GM12878 (cell line): ENCODE measurements around the gene AKT1S1. TPM values are rescaled to one million over a fixed set of nuclear protein-coding genes. Genes with fewer than 3 reads are reported as not detected.

ENCODE experiments used
- ATAC-seq: fragments of 200-7000 bp; cut with Tn5 transposase; 3 replicates; pipeline ENCODE4 v1.9.1; 2020; ENCODE audit warnings: mild to moderate bottlenecking, moderate library complexity
- BruUV-seq: library from RNA; stranded (reverse); fragments of 400-500 nt; replicated peaks from 2 replicates; lab custom pipeline; 2021; lab: Mats Ljungman, UMichigan
- CTCF ChIA-PET: fragments of 300-600 bp; sonication (Branson Sonifier 250); formaldehyde crosslinking; extraction: SDS; loops from one replicate; lab custom pipeline; 2021; ENCODE audit warnings: inconsistent platforms; lab: Yijun Ruan, JAX
- POLR2A ChIA-PET: fragments of 350-600 bp; formaldehyde crosslinking; extraction: SDS; loops from one replicate; lab custom pipeline; 2021; ENCODE audit warnings: inconsistent platforms; lab: Charles Lee
- RAD21 ChIA-PET: fragments of 300-600 bp; sonication (Branson Sonifier 250); formaldehyde crosslinking; loops from one replicate; lab custom pipeline; 2023; ENCODE audit warnings: antibody characterized with exemption; ENCODE audit not compliant: unreplicated experiment; lab: Charles Lee
- SMC1A ChIA-PET: fragments of 300-600 bp; sonication (Branson Sonifier 250); formaldehyde crosslinking; loops from one replicate; lab custom pipeline; 2023; ENCODE audit not compliant: unreplicated experiment, uncharacterized antibody; lab: Charles Lee
- DNase-seq: peaks from one replicate; pipeline ENCODE4 v3.0.0-alpha.2; 2011; ENCODE audit warnings: low read depth, low spot score
- FAIRE-seq: peaks from 3 replicates; lab custom pipeline; 2011; peaks lifted over from hg19 to GRCh38; lab: Jason Lieb, UNC
- H2AFZ ChIP-seq: 2 replicates; pipeline ENCODE4 v1.6.0; 2011; ENCODE audit warnings: low read depth, low read length, control low read depth; ENCODE audit not compliant: control insufficient read depth
- H3K27ac ChIP-seq: 2 replicates; pipeline ENCODE4 v1.5.1; 2011; ENCODE audit warnings: control low read depth; ENCODE audit not compliant: control insufficient read depth, insufficient read depth
- H3K27me3 ChIP-seq, 2 experiments: replicated peaks in 1 of 2; 2 replicates each; pipeline versions ENCODE4 v1.6.0 to v1.6.1; 2011; ENCODE audit warnings: low read length in 1 of 2; ENCODE audit not compliant: control insufficient read depth in 2 of 2, insufficient read depth in 2 of 2
- H3K36me3 ChIP-seq, 2 experiments: 2 replicates each; pipeline ENCODE4 v1.5.1; 2011; ENCODE audit warnings: low read length in 1 of 2; ENCODE audit not compliant: control insufficient read depth in 2 of 2, insufficient read depth in 2 of 2
- H3K4me1 ChIP-seq: 2 replicates; pipeline ENCODE4 v1.6.1; 2011; ENCODE audit warnings: mild to moderate bottlenecking, low read length, moderate library complexity, mixed read lengths; ENCODE audit not compliant: control insufficient read depth, insufficient read depth
- H3K4me2 ChIP-seq: 2 replicates; pipeline ENCODE4 v1.6.0; 2011; ENCODE audit warnings: control low read depth; ENCODE audit not compliant: control insufficient read depth, insufficient read depth
- H3K4me3 ChIP-seq: fragments of 200-600 bp; sonication (generic); 2 replicates; pipeline ENCODE4 v1.5.1; 2016
- H3K79me2 ChIP-seq: 2 replicates; pipeline ENCODE4 v1.6.0; 2011; ENCODE audit warnings: low read length; ENCODE audit not compliant: control insufficient read depth, insufficient read depth
- H3K9ac ChIP-seq: 2 replicates; pipeline ENCODE4 v1.8.0; 2011; ENCODE audit warnings: low read length, control low read depth, mixed read lengths; ENCODE audit not compliant: control insufficient read depth, insufficient read depth
- H3K9me3 ChIP-seq: replicated peaks from 3 replicates; pipeline ENCODE4 v1.5.1; 2011; ENCODE audit warnings: mild to moderate bottlenecking, low read length; ENCODE audit not compliant: control insufficient read depth, insufficient read depth
- H4K20me1 ChIP-seq: 2 replicates; pipeline ENCODE4 v1.6.0; 2011; ENCODE audit not compliant: control insufficient read depth, insufficient read depth
- CEBPZ ChIP-seq: fragments of 150-350 bp; IDR thresholded peaks from 2 replicates; pipeline ENCODE4 v1.6.1; 2016; ENCODE audit warnings: low read depth, low read length
- E2F8 ChIP-seq: fragments of 450-650 bp; IDR thresholded peaks from 2 replicates; pipeline ENCODE4 v1.6.1; 2018; ENCODE audit warnings: mild to moderate bottlenecking, low read depth, moderate library complexity; ENCODE audit not compliant: partially characterized antibody
- EP300 ChIP-seq, 2 experiments: fragments of 150-350 bp in 1 of 2; IDR thresholded peaks; 2 replicates each; pipeline ENCODE4 v1.6.1; 2011 to 2012; ENCODE audit warnings: low read depth in 2 of 2, low read length in 2 of 2, borderline replicate concordance in 1 of 2, improper control_type of control experiment in 1 of 2, inconsistent platforms in 1 of 2; ENCODE audit not compliant: control insufficient read depth in 1 of 2
- KDM1A ChIP-seq: fragments of 200-600 bp; sonication (generic); IDR thresholded peaks from 2 replicates; pipeline ENCODE4 v1.6.1; 2016; ENCODE audit warnings: borderline replicate concordance
- MLLT1 ChIP-seq: fragments of 450-650 bp; IDR thresholded peaks from 2 replicates; pipeline ENCODE4 v1.6.1; 2016; ENCODE audit warnings: mild to moderate bottlenecking
- MTA3 ChIP-seq: IDR thresholded peaks from 2 replicates; pipeline ENCODE4 v1.6.1; 2012; ENCODE audit warnings: low read length, inconsistent platforms, borderline replicate concordance
- PML ChIP-seq: IDR thresholded peaks from 2 replicates; pipeline ENCODE4 v1.6.1; 2012; ENCODE audit warnings: low read length, inconsistent platforms
- POLR2A ChIP-seq: IDR thresholded peaks from 2 replicates; pipeline ENCODE4 v1.6.1; 2011; ENCODE audit warnings: low read depth, mild to moderate bottlenecking, low read length
- SMC3 ChIP-seq: IDR thresholded peaks from 2 replicates; pipeline ENCODE4 v1.6.1; 2011; ENCODE audit warnings: low read length, improper control_type of control experiment, borderline replicate concordance
- SP1 ChIP-seq: IDR thresholded peaks from one replicate; pipeline ENCODE4 v1.6.1; 2011; ENCODE audit warnings: low read depth, low read length
- ZBTB33 ChIP-seq: fragments of 450-650 bp; IDR thresholded peaks from 2 replicates; pipeline ENCODE4 v1.6.1; 2017; ENCODE audit warnings: mild to moderate bottlenecking
- ZZZ3 ChIP-seq: IDR thresholded peaks from 2 replicates; pipeline ENCODE4 v1.6.1; 2011; ENCODE audit warnings: low read depth; ENCODE audit not compliant: control insufficient read depth, insufficient read length
- WGBS: methylation state at CpG from one replicate; pipeline ENCODE4 v1.1.6; 2016; ENCODE audit warnings: low lambda C conversion rate; ENCODE audit not compliant: insufficient replicate concordance, insufficient coverage; ENCODE audit errors: missing lambda C conversion rate; 5-methylcytosine and 5-hydroxymethylcytosine counted together
- in situ Hi-C: fragments of 300-500 bp; cut with MboI; formaldehyde crosslinking; loops from 9 replicates; pipeline ENCODE4 v1.14.3; 2018; ENCODE audit warnings: mixed read lengths
- intact Hi-C: fragments of 100-400 bp; cut with micrococcal nuclease; formaldehyde crosslinking; loops from one replicate; pipeline ENCODE4 v1.14.2; 2022; ENCODE audit not compliant: unreplicated experiment
- polyA plus RNA-seq, 11 experiments: library from polyadenylated mRNA; depleted of rRNA in 4 of 11; unstranded in 6 of 11; stranded (reverse) in 5 of 11; fragments of >200 nt; fragmentation: Nextera tagmentation in 4 of 11; fragmentation: Illumina TruSeq in 1 of 11; extraction: Ambion mirVana in 4 of 11; extraction: Trizol in 1 of 11; gene quantifications; 1 replicate in 1 of 11; 2 replicates in 10 of 11; pipeline versions ENCODE4 v1.2.1 to v1.2.3, GENCODE V29; 2011 to 2016; ENCODE audit warnings: inconsistent platforms in 2 of 11, missing spikeins in 2 of 11, low read depth in 1 of 11
- total RNA-seq, 4 experiments: library from RNA; depleted of rRNA in 3 of 4; stranded (reverse); fragments of >200 nt in 3 of 4; fragmentation: Illumina TruSeq in 1 of 4; extraction: Trizol in 1 of 4; gene quantifications; 2 replicates each; pipeline versions ENCODE4 v1.2.1 to v1.2.3, GENCODE V29; 2013 to 2021

AKT1S1 gene
- total and polyA plus RNA-seq, 10 of the 15 experiments (the other 5 are each of a cell fraction or from before 2014, with no cell fraction given): 0.43 to 23.0 (median 12.3) TPM

- no peak for TF ChIP-seq E2F8
- TF ChIP-seq, all 136 proteins: peak for 0
These were observed 37.4 kb downstream of the AKT1S1 start (continued) for GRCh38 chr19:49839713-49840112.

GRCh38 chr19:49838885-49839588, 38.1 kb downstream of the AKT1S1 start:
- peaks cover 4% of the 10 kb centered on the region; the same call in 1 of the 2 replicates for H3K4me1 ChIP-seq
- ATAC-seq: no peak
- RAD21 ChIA-PET: no interaction called here
- SMC1A ChIA-PET: no interaction called here
- no peak overlapping the region for H3K4me2 ChIP-seq
- in situ Hi-C loops (no loop called here), intact Hi-C loops (no loop called here)
- no peaks in the 10 kb centered on the region for H4K20me1 ChIP-seq
- POLR2A ChIA-PET: interaction anchor here (1.0 kb wide), 1 partner anchor 14 kb away, joined by 3 read pairs; no protein-coding TSS in a partner anchor
- no peak for FAIRE-seq
- DNase-seq: no peak
- H3K27ac ChIP-seq: no peak overlapping the region
- H2AFZ ChIP-seq: no peak overlapping the region
- CTCF ChIA-PET: no interaction called here
- no peak overlapping the region for H3K9ac ChIP-seq
- H3K27me3 ChIP-seq: no peaks in the 10 kb centered on the region
- peaks cover 11 to 16% of the 10 kb centered on the region in 2 experiments for H3K36me3 ChIP-seq
- WGBS: 96% methylated on average over 18 of the region's 18 CpGs
- no peak overlapping the region for H3K4me3 ChIP-seq
- TSS peak; percentile 57 for BruUV-seq
- no peaks in the 10 kb centered on the region for H3K79me2 ChIP-seq
- no peaks in the 10 kb centered on the region for H3K9me3 ChIP-seq
- TF ChIP-seq ZZZ3 (no peak), POLR2A (no peak), MLLT1 (no peak), PML (no peak), ZBTB33 (no peak), KDM1A (no peak), SMC3 (no peak), EP300 (IDR thresholded peaks at IDR 0.05; ENCODE audit: borderline replicate concordance in 1 of 2, control insufficient read depth in 1 of 2, low read depth in 2 of 2, low read length in 2 of 2) (no peak), MTA3 (no peak), SP1 (no peak), CEBPZ (no peak)
